BJ (cell line): ENCODE results near the gene TADA2B. TPM values are rescaled to one million over a fixed set of nuclear protein-coding genes. Genes with fewer than 3 reads are reported as not detected.
A peak's percentile ranks its signal among the peaks of the same experiment; 100 is the strongest.

Experiments used
- CTCF ChIA-PET: fragments of 350-600 bp; formaldehyde crosslinking; extraction: SDS; loops from one replicate; lab custom pipeline; 2021; ENCODE audit warnings: antibody characterized with exemption, inconsistent platforms; lab: Yijun Ruan, JAX
- POLR2A ChIA-PET: fragments of 300-600 bp; sonication (Branson Sonifier 250); formaldehyde crosslinking; extraction: SDS; loops from one replicate; lab custom pipeline; 2021; ENCODE audit warnings: antibody characterized with exemption; lab: Charles Lee
- DNase-seq: peaks from one replicate; pipeline ENCODE4 v3.0.0-alpha.2; 2011; ENCODE audit warnings: low read depth
- H3K27me3 ChIP-seq: 2 replicates; pipeline ENCODE4 v1.6.0; 2011; ENCODE audit warnings: low read length; ENCODE audit not compliant: control insufficient read depth, insufficient read depth
- H3K36me3 ChIP-seq: 2 replicates; pipeline ENCODE4 v1.5.1; 2011; ENCODE audit warnings: low read length; ENCODE audit not compliant: control insufficient read depth, insufficient read depth
- H3K4me3 ChIP-seq: 2 replicates; pipeline ENCODE4 v1.5.1; 2011; ENCODE audit warnings: low read depth, mild to moderate bottlenecking, control low read depth, low read length
- CTCF ChIP-seq: IDR thresholded peaks from 2 replicates; pipeline ENCODE4 v1.5.1; 2011; ENCODE audit warnings: low read depth, mild to moderate bottlenecking, control low read depth, inconsistent platforms, low read length, moderate library complexity; ENCODE audit not compliant: insufficient read depth
- polyA plus RNA-seq: library from polyadenylated mRNA; depleted of rRNA; stranded (reverse); fragments of >200 nt; gene quantifications from 2 replicates; pipeline ENCODE4 v1.2.3, GENCODE V29; 2011

The TADA2B gene
- polyA plus RNA-seq, 1 experiment: 7.3 TPM

DNA sequence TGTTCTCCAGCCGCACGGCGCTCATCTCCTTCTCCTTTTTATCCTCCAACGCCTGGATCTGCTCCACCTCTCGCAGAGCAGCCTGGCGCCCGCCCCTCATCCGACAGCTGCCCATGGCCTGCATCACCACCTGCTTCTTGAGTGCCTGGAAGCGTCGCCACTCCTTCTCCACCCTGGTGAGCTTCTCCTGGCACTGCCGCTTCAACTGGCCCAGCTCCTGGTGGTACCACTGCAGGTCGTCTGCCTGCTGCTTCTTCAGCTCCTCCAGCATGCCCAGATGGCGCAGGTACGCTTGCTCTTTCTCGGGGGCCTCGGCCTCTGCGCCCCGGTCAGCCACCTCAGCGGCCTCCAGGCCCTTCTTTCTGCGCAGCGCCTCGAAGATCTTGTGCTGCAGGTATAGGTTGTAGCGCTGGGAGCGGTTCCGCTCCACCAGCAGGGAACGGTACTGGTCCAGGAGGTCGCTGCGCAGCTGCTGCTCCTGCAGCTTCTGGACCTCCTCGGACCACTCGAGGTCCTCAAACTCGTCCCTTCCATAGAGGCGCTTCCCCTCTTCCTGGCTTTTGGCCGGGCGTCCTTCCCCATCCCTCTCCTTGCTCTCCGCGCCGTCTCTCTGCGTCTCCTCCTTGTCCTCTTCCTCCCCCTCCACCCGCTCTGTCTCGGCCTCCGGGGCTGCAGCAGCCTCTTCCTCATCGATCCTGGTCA lies 1.2 kb upstream of the TADA2B start:
- TF ChIP-seq CTCF: no peak
- Histone ChIP-seq H3K4me3 (peak overlapping the region; percentile 72), H3K36me3 (no peaks in the 10 kb centered on the region; the same call in 1 of the 2 replicates), H3K27me3 (no peaks in the 10 kb centered on the region)
- ChIA-PET CTCF (interaction anchor here (1.0 to 4.8 kb wide), 10 partner anchors 15 to 401 kb away, joined by 3 to 45 read pairs (median 5); partner anchors contain the start of genes GRPEL1 and MRFAP1), POLR2A (interaction anchor here (1.6 kb wide), 1 partner anchor 26 kb away, joined by 12 read pairs; the partner anchor contains the start of gene GRPEL1)
- DNase-seq: no peak

DNA sequence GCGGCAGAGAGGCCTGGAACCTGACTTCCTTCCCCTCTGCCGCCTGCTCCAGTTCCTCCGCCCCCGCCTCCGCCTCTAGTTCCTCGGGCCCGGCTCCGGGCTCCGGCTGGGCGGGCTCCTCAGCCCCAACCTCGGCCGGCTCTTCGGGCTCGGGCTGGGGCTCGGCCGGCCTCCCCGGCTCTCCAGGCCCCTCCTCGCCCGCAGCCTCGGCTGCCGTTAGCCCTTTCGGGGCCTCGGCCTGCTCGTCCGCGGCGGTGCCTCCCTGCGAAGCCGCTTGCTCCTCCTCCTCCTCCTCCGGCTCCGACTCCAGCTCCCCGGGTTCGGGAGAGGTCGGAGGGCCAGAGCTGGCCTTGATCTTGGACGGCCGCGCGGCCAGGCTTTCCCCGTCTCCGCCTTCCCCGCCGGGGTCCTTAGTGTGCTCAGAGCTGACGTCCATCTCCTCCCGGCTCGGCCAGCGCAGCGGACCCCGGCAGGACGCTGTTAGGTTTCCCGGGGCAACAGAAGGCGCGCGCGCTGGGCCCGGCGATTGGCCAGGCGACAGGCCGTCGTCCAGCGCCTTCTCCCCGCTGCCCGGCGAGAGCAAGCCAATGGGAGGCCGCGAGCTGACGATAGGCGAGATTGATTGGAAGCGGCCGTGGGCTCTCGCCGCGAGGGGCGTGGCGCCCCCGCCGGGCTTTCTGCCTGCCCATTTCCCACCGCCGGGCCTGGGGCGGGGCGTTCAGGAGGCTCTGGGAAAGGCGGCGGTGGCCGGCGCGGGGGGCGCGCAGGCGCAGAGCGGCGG lies 479 bp upstream of the TADA2B start:
- POLR2A ChIA-PET: interaction anchor here (0.6 to 1.6 kb wide), 2 partner anchors 17 to 25 kb away, joined by 7 to 12 read pairs; partner anchors contain the start of gene GRPEL1
- CTCF ChIA-PET: interaction anchor here (0.6 to 4.8 kb wide), 23 partner anchors 12 to 402 kb away, joined by 3 to 45 read pairs (median 5); partner anchors contain the start of genes GRPEL1 and MRFAP1
- peak overlapping the region; percentile 72 for H3K4me3 ChIP-seq
- H3K36me3 ChIP-seq: peaks cover under 1% of the 10 kb centered on the region; the same call in 1 of the 2 replicates
- no peaks in the 10 kb centered on the region for H3K27me3 ChIP-seq
- no peak for TF ChIP-seq CTCF
- DNase-seq: peak; percentile 79

- no peaks in the 10 kb centered on the region for H3K27me3 ChIP-seq
- CTCF ChIA-PET: interaction anchor here (0.6 to 4.8 kb wide), 7 partner anchors 11 to 324 kb away, joined by 3 to 45 read pairs (median 6); partner anchors contain the start of gene GRPEL1
- POLR2A ChIA-PET: interaction anchor here (0.6 kb wide), 1 partner anchor 11 kb away, joined by 3 read pairs; no protein-coding TSS in a partner anchor
- H3K4me3 ChIP-seq: peak overlapping the region; percentile 96
- DNase-seq: no peak
- no peak for TF ChIP-seq CTCF
- peaks cover 2% of the 10 kb centered on the region; the same call in 1 of the 2 replicates for H3K36me3 ChIP-seq
Observed at GRCh38 chr4:7044137-7044930, 1.2 kb downstream of the TADA2B start.

DNA sequence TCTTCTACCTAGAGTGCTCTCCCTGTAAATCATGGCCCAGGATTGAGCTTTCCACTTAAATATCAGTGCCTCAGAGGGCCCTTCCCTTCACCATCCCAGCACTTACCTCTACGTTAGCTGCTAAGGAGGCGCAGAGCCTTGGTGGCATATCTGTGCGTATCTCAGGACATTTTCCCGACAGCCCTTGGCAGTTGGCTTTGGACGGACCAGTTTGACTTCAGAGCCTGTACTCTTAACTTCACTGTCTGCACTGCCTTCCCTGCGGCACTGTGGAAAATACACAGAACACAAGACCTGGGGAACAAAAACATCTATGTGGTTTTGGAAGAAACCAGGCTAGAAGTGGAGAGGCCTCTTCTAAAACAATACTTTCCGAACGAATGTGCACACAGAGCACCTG lies 2.4 kb downstream of the TADA2B start:
- Histone ChIP-seq H3K4me3 (no peak overlapping the region), H3K27me3 (no peaks in the 10 kb centered on the region), H3K36me3 (peaks cover 4% of the 10 kb centered on the region)
- POLR2A ChIA-PET: no interaction called here
- TF ChIP-seq CTCF: no peak
- no peak for DNase-seq
- CTCF ChIA-PET: interaction anchor here (0.9 to 4.8 kb wide), 4 partner anchors 13 to 325 kb away, joined by 3 to 45 read pairs (median 12); partner anchors contain the start of gene GRPEL1
